GM21529 (cell line): ENCODE measurements around the gene SLC15A2.
"Not testable (repeated sequence)": the region's sequence is repeated elsewhere in the genome, so short reads cannot be mapped to it uniquely, and the experiment has no call there.

Experiments
- ATAC-seq: cut with Tn5 transposase; IDR thresholded peaks from one replicate; pipeline ENCODE4 v1.9.1; 2021; ENCODE audit not compliant: unreplicated experiment

The SLC15A2 gene

GRCh38 chr3:121918779-121919483, 24.7 kb downstream of the SLC15A2 start:
- ATAC-seq: no peak

GRCh38 chr3:121924734-121925133, 30.5 kb downstream of the SLC15A2 start:
- ATAC-seq: no peak

- ATAC-seq: no peak
These were observed 32.2 kb downstream of the SLC15A2 start for GRCh38 chr3:121926380-121926779.

GRCh38 chr3:121938141-121938855, 44.1 kb downstream of the SLC15A2 start:
- ATAC-seq: not testable (repeated sequence)

GRCh38 chr3:121941592-121941991, 47.4 kb downstream of the SLC15A2 start:
- no peak for ATAC-seq

- ATAC-seq: no peak
These were observed 48.0 kb downstream of the SLC15A2 start for GRCh38 chr3:121942116-121942786.

GRCh38 chr3:121943431-121943830, 49.2 kb downstream of the SLC15A2 start:
- no peak for ATAC-seq

- ATAC-seq: no peak
These were observed 54.4 kb downstream of the SLC15A2 start for GRCh38 chr3:121948641-121949040.

- ATAC-seq: no peak
These were observed 57.2 kb downstream of the SLC15A2 start for GRCh38 chr3:121951291-121951919.

GRCh38 chr3:121956363-121956762, 62.2 kb downstream of the SLC15A2 start:
- ATAC-seq: no peak

GRCh38 chr3:121957674-121958415, 63.6 kb downstream of the SLC15A2 start:
- ATAC-seq: peak; percentile 68

- no peak for ATAC-seq
These were observed 64.6 kb downstream of the SLC15A2 start for GRCh38 chr3:121958801-121959200.

- ATAC-seq: no peak
These were observed 67.1 kb downstream of the SLC15A2 start for GRCh38 chr3:121961283-121961682.

GRCh38 chr3:121962443-121962842, 68.2 kb downstream of the SLC15A2 start:
- no peak for ATAC-seq

GRCh38 chr3:121963608-121964007, 69.4 kb downstream of the SLC15A2 start:
- ATAC-seq: no peak

- no peak for ATAC-seq
These were observed 75.4 kb downstream of the SLC15A2 start for GRCh38 chr3:121969631-121970030.

GRCh38 chr3:121970047-121970446, 75.8 kb downstream of the SLC15A2 start:
- no peak for ATAC-seq

- no peak for ATAC-seq
These were observed 80.5 kb downstream of the SLC15A2 start for GRCh38 chr3:121974601-121975111.

GRCh38 chr3:121975702-121976302, 81.6 kb downstream of the SLC15A2 start:
- no peak for ATAC-seq

GRCh38 chr3:121976727-121977126, 82.5 kb downstream of the SLC15A2 start:
- ATAC-seq: no peak
